Thymus (tissue), 14 donors: ENCODE data around the gene GAL3ST1. TPM values are rescaled to one million over a fixed set of nuclear protein-coding genes. Genes with fewer than 3 reads are reported as not detected.
"Not testable (repeated sequence)": the region's sequence is repeated elsewhere in the genome, so short reads cannot be mapped to it uniquely, and the experiment has no call there.

ENCODE experiments used
- DNase-seq, 9 donors: peaks; one replicate each; pipeline ENCODE4 v3.0.0-alpha.2; 2013; ENCODE audit warnings: low spot score in 9 of 9, low read depth in 6 of 9, missing footprints in 1 of 9
- H3K27ac ChIP-seq, 2 donors: one replicate each; pipeline ENCODE4 v1.5.1; 2013; ENCODE audit warnings: control low read depth in 1 of 2, low read depth in 1 of 2, low read length in 1 of 2, mild to moderate bottlenecking in 1 of 2, moderate library complexity in 1 of 2
- H3K27me3 ChIP-seq, 2 donors: one replicate each; pipeline ENCODE4 v1.5.1; 2013; ENCODE audit warnings: low read length in 1 of 2; ENCODE audit not compliant: control insufficient read depth in 2 of 2, insufficient read depth in 1 of 2
- H3K36me3 ChIP-seq, 2 donors: one replicate each; pipeline ENCODE4 v1.5.1; 2013; ENCODE audit warnings: low read length in 1 of 2, mild to moderate bottlenecking in 1 of 2, moderate library complexity in 1 of 2; ENCODE audit not compliant: control insufficient read depth in 2 of 2, insufficient read depth in 2 of 2
- H3K4me1 ChIP-seq, 2 donors: one replicate each; pipeline ENCODE4 v1.5.1; 2013; ENCODE audit warnings: low read length in 2 of 2; ENCODE audit not compliant: control insufficient read depth in 2 of 2, insufficient read depth in 2 of 2
- H3K4me3 ChIP-seq, 2 donors: one replicate each; pipeline ENCODE4 v1.5.1; 2013; ENCODE audit warnings: low read length in 2 of 2, control low read depth in 1 of 2, mild to moderate bottlenecking in 1 of 2
- H3K9me3 ChIP-seq, 2 donors: one replicate each; pipeline ENCODE4 v1.5.1; 2013; ENCODE audit warnings: low read length in 1 of 2, mild to moderate bottlenecking in 1 of 2; ENCODE audit not compliant: control insufficient read depth in 2 of 2, insufficient read depth in 1 of 2
- WGBS: extraction: QIAGEN DNeasy Blood & Tissue Kit; methylation state at CpG from one replicate; pipeline ENCODE4 v1.1.7; 2013; 5-methylcytosine and 5-hydroxymethylcytosine counted together
- long read RNA-seq, 10 donors: transcript quantifications; one replicate each; lab custom pipeline, GENCODE V29; 2026
- polyA plus RNA-seq: library from polyadenylated mRNA; stranded (reverse); fragments of 200-250 nt; gene quantifications from one replicate; pipeline ENCODE4 v1.2.3, GENCODE V29; 2013
- total RNA-seq: library from RNA; stranded (reverse); fragments of 120-200 nt; gene quantifications from one replicate; pipeline ENCODE4 v1.2.4, GENCODE V29; 2013
- donor health status: healthy.

GAL3ST1 gene, protein sequence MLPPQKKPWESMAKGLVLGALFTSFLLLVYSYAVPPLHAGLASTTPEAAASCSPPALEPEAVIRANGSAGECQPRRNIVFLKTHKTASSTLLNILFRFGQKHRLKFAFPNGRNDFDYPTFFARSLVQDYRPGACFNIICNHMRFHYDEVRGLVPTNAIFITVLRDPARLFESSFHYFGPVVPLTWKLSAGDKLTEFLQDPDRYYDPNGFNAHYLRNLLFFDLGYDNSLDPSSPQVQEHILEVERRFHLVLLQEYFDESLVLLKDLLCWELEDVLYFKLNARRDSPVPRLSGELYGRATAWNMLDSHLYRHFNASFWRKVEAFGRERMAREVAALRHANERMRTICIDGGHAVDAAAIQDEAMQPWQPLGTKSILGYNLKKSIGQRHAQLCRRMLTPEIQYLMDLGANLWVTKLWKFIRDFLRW
- total RNA-seq (0.09 TPM), polyA plus RNA-seq (0.46 TPM)
- long read RNA-seq, donor 1: 0 reads
- long read RNA-seq, donor 2: 0 reads
- long read RNA-seq, donor 3: 0 reads
- long read RNA-seq, donor 4: 0 reads
- long read RNA-seq, donor 5, partial matches to known transcripts: 0 of 4 reads
- long read RNA-seq, donor 5, other reads (novel, unspliced or antisense): 0 of 4 reads
- long read RNA-seq, donor 6: 0 reads
- long read RNA-seq, donor 7: 0 reads
- long read RNA-seq, donor 8: 0 reads
- long read RNA-seq, donor 9: 0 reads
- long read RNA-seq, donor 10, partial matches to known transcripts: 0 of 1 reads
- long read RNA-seq, donor 10, other reads (novel, unspliced or antisense): 0 of 1 reads

DNA sequence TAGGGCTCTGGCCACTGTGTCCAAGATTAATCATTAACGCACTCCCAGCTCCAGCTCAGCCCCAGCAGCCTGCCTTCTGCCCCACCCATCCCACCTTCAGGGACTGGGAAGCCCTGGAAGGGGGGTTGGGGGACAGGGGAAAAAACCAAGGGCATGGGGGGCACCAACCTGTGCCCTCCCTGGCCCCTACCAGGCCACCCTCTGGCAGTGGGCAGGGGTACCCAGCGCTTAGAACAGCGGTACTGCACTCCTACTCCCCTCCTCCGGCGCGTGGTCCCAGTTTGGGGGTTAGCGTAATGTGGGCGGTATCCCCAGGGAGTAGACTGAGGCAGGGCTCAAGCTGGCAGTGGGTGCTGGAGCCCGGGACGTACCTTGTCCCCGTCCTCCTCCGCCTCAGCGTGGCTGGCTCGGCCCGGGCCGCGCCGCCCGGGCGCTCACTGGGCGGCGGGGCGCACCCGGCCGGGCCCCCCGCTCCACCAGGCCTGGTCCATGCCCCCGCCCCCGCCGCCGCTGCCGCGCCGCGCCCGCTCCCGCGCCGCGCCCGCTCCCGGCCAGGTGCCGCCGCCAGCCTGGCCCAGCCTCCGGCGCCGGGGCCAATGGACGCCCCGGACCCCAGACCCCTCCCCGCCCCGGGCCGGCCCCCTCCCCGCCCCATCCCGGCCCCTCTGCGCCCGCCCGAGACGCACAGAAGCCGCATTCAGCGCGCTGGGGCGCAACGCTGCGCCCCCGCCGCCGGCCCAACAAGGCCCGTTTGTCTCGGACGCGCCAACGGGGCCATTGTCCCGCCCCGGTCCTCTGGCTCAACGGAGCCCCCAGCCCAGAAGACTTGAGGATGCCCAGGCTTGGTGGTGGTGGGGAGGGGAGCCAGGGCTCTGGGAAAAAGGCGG is at the start of gene GAL3ST1:
TSS of gene GAL3ST1 (minus strand) at position 571 of the 887 bp plus-strand sequence. CDS start 17,273 bp downstream, outside the sequence.
- Histone ChIP-seq H3K27me3 (peaks cover 19 to 46% of the 10 kb centered on the region in 2 donors), H3K4me3 (no peak within 1 kb of the TSS), H3K9me3 (no peaks in the 10 kb centered on the region), H3K27ac (no peak within 1 kb of the TSS), H3K4me1 (peaks cover 0 to 2% of the 10 kb centered on the region in 2 donors), H3K36me3 (peaks cover 31 to 32% of the 10 kb centered on the region in 2 donors)
- DNase-seq: no peak
- WGBS: 12% methylated on average over 75 of the region's 75 CpGs

DNA sequence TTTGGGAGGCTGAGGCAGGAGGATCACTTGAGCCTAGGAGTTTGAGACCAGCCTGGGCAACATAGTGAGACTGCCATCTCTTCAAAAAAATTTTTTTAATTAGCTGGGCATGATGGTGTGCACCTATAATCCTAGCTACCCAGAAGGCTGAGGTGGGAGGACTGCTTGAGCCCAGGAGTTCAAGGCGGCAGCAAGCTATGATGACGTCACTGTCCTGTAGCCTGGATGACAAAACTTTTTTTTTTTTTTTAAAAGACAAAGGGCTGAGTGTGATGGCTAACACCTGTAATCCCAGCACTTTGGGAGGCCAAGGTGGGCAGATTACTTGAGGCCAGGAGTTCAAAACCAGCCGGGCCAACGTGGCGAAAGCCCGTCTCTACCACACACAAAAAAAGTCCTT is 45.4 kb upstream of the GAL3ST1 start:
- WGBS: 92% methylated on average over 6 of the region's 6 CpGs
- H3K4me3 ChIP-seq, H3K27me3 ChIP-seq, DNase-seq, H3K9me3 ChIP-seq, H3K36me3 ChIP-seq, H3K27ac ChIP-seq, H3K4me1 ChIP-seq: not testable (repeated sequence)

DNA sequence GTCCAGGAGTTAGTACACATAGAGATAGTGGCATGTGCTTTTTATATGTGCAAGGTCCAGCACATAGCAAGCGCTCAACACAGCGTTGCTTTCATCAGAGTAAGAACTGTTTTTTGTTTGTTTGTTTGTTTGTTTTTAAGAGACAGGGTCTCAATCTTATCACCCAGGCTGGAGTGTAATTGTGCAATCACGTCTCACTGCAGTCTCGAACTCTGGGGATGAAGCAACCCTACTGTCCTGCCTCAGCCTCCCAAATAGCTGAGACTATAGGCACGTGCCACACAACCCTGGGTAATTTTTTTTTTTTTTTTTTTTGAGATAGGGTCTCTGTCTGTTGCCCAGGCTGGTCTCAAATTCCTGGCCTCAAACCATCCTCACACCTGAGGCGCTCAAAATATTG is 43.4 kb upstream of the GAL3ST1 start:
- 95% methylated on average over 6 of the region's 6 CpGs for WGBS
- Histone ChIP-seq H3K27ac (no peak overlapping the region), H3K4me3 (no peak overlapping the region), H3K27me3 (no peaks in the 10 kb centered on the region), H3K4me1 (no peaks in the 10 kb centered on the region), H3K36me3 (no peaks in the 10 kb centered on the region), H3K9me3 (no peaks in the 10 kb centered on the region)
- DNase-seq: no peak

DNA sequence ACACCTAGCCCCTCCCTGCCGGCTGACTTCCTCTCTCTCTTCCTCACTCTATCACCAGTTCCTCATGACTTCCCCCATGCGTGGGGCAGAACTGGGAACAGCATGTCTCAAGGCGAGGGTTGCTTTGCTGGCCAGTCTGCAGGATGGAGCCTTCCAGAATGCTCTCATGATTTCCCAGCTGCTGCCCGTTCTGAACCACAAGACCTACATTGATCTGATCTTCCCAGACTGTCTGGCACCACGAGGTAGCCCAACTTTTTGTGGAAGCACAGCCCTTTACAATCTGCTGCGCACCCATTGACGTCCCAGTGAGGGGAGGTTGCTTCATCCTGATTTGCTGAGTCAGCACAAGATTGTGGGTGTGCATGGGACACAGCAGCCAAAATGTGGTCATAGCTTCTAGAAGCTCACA is 41.1 kb upstream of the GAL3ST1 start:
- Histone ChIP-seq H3K9me3 (no peaks in the 10 kb centered on the region), H3K27me3 (no peaks in the 10 kb centered on the region), H3K36me3 (no peaks in the 10 kb centered on the region), H3K4me3 (no peak overlapping the region), H3K27ac (no peak overlapping the region), H3K4me1 (no peaks in the 10 kb centered on the region)
- DNase-seq: no peak
- 91% methylated on average over 7 of the region's 7 CpGs for WGBS

DNA sequence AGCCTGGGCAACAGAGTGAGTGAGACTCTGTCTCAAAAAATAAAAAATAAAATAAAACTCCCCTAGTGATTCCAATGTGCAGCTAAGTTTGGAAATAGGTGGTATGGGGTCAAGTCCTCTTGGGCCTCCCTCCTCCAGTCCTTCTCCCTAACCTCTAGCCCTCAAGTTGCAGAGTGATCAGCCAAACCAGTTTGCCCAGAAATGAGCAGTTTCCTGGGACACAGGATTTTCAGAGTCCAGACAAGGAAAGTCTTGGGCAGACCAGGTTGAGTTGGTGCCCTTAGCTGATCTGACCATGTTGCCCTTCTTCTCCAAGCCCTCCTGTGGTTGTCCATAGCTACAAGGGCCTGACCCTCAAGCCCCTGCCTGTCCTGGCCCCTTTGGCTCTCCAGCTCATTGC is 40.4 kb upstream of the GAL3ST1 start:
- Histone ChIP-seq H3K27ac (no peak overlapping the region), H3K4me3 (no peak overlapping the region), H3K9me3 (no peaks in the 10 kb centered on the region), H3K4me1 (no peaks in the 10 kb centered on the region), H3K27me3 (no peaks in the 10 kb centered on the region), H3K36me3 (no peaks in the 10 kb centered on the region)
- no peak for DNase-seq

DNA sequence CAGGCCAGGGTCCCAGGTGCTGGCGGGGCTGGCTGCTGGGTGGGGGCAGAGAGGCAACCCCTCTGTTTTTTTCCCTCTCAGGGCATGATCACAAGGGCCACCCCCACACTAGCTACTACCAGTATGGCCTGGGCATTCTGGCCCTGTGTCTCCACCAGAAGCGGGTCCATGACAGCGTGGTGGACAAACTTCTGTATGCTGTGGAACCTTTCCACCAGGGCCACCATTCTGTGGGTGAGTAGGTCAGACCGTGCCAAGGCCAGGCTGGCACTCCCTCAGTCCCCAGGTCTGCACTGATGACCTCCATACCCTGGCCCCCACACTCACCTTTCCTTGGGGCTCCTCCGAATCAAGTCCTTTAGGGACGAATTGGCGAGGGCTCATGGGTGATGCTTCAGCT is 39.8 kb upstream of the GAL3ST1 start:
- H3K27ac ChIP-seq: no peak overlapping the region
- no peak overlapping the region for H3K4me3 ChIP-seq
- no peaks in the 10 kb centered on the region for H3K9me3 ChIP-seq
- no peaks in the 10 kb centered on the region for H3K27me3 ChIP-seq
- no peak for DNase-seq
- H3K36me3 ChIP-seq: no peaks in the 10 kb centered on the region
- H3K4me1 ChIP-seq: peaks cover 0 to 4% of the 10 kb centered on the region in 2 donors
- 96% methylated on average over 7 of the region's 7 CpGs for WGBS

DNA sequence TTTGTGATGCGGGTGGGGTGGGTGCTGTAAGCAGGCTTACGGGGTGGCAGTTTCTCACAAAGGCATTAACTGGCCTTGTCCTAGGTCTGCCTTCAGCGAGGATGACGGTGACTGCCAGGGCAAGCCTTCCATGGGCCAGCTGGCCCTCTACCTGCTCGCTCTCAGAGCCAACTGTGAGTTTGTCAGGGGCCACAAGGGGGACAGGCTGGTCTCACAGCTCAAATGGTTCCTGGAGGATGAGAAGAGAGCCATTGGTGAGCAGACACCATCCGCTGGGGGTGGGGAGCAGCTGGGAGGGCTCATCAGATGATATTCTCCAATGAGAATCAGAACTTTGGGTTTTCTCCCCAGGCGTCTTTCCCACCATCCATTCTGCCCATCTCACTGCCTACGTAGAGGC is 38.3 kb upstream of the GAL3ST1 start:
- no peak for DNase-seq
- no peaks in the 10 kb centered on the region for H3K27me3 ChIP-seq
- H3K27ac ChIP-seq: no peak overlapping the region
- WGBS: 97% methylated on average over 8 of the region's 8 CpGs
- H3K4me1 ChIP-seq: peaks cover 0 to 15% of the 10 kb centered on the region in 2 donors
- no peak overlapping the region for H3K4me3 ChIP-seq
- no peaks in the 10 kb centered on the region for H3K9me3 ChIP-seq
- no peaks in the 10 kb centered on the region for H3K36me3 ChIP-seq

DNA sequence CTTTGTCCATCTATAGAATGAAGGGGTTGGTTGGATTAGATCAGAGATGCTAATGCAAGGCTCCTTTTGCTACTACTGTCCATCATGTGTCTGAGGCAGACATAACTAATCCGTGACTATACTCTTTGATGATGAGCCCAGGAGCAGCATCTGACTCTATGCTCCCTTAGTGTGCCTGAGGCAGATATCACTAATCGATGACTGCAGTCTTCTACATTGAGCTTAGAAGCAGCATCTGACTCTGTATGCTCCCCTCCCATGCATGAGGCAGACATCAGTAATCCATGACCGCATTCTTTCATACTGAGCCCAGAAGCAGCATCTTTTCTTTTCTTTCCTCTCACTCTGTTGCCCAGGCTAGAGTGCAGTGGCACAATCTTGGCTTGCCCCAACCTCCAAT is 36.7 kb upstream of the GAL3ST1 start:
- Histone ChIP-seq H3K27me3 (no peaks in the 10 kb centered on the region), H3K4me1 (peaks cover 5 to 27% of the 10 kb centered on the region in 2 donors), H3K27ac (no peak overlapping the region), H3K9me3 (no peaks in the 10 kb centered on the region), H3K4me3 (no peak overlapping the region), H3K36me3 (no peaks in the 10 kb centered on the region)
- DNase-seq: no peak
- 97% methylated on average over 3 of the region's 3 CpGs for WGBS
